ENCODE results near the gene HIPK4.
"Not testable (repeated sequence)": the region's sequence is repeated elsewhere in the genome, so short reads cannot be mapped to it uniquely, and the experiment has no call there.

The HIPK4 gene, protein sequence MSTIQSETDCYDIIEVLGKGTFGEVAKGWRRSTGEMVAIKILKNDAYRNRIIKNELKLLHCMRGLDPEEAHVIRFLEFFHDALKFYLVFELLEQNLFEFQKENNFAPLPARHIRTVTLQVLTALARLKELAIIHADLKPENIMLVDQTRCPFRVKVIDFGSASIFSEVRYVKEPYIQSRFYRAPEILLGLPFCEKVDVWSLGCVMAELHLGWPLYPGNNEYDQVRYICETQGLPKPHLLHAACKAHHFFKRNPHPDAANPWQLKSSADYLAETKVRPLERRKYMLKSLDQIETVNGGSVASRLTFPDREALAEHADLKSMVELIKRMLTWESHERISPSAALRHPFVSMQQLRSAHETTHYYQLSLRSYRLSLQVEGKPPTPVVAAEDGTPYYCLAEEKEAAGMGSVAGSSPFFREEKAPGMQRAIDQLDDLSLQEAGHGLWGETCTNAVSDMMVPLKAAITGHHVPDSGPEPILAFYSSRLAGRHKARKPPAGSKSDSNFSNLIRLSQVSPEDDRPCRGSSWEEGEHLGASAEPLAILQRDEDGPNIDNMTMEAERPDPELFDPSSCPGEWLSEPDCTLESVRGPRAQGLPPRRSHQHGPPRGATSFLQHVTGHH

GRCh38 chr19:40390084-40390742, at the start of gene HIPK4:
Gene HIPK4 (minus strand): TSS chr19:40390181. CDS start chr19:40389902, 279 bp downstream.
- no peak for DNase-seq (ENCODE audit: low read depth in 2 of 2)

DNA sequence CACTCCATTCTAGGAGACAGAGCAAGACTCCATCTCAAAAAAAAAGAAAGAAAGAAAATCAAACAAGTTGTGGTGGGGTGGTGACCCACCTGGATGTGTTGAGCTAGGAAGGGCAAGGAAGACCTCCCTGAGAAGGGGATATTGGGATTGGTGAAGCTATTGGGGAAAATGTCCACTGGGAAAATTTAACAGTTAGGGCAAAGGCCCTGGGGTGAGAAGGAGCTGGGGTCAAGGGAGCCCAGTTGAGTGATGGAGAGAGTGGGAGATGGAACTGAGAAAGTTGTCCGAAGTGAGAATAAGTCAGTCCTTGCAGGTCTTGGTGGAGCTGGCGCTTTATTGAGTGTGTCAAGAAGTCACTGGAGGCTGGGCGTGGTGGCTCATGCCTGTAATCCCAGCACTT, 48.3 kb upstream of the HIPK4 start:
- DNase-seq (ENCODE audit: low read depth in 2 of 2): no peak

DNA sequence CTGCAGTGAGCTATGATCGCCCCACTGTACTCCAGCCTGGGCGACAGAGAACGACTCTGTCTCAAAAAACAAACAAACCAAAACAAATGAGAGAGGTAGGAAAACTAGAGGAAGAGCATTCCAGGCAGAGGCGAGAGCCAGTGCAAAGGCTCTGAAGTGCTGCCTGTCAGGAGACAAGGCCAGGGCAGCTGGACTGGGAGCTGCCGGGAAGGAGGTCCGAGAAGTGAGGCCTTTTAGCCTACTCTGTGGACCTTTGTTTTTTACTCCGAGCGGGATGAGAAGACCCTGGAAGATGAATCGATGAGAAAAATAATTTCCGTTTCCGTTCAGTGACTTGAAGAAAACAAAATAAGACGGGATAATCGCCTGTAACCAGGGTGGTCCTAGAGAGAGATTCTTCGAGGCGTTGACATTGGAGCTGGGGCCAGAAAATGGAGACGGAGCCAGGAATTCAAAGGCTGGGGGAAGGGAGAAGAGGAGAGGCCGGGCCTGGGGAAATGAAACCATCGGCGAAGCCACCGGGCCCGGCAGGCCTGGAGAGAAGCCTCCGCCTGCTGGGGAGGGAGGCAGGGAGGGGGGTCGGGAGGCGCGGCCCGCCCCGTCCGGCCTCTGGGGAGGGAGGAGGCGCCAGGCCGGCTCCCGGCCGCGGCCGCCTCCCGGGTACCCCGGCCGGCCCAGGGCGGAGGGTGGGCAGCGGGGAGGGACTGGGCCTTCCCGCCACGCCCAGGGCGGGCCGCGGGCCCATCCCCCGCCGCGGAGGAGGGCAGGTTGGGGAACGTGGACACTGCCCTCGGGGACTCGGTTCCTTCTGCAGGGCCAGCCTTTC, 43.6 kb upstream of the HIPK4 start:
- no peak for DNase-seq (ENCODE audit: low read depth in 2 of 2)

- not testable (repeated sequence) for DNase-seq (ENCODE audit: low read depth in 2 of 2)
Measured at GRCh38 chr19:40432760-40433159, 42.8 kb upstream of the HIPK4 start.

DNA sequence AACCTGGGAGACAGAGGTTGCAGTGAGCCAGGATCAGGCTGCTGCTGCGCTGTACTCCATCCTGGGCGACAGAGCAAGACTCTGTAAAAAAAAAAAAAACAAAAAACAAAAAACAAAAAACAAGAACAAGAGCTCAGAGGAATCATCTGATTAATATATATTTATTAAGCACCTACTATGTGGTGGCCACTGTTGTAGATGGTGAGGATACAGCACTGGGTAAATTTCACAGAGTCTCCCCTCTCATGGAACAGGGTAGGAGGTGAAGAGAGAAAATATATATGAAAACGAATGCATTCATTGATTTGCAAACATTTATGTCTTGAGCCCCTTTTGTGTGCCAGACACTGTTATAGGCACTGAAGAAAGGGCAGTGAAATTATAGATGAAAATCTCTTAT, 41.7 kb upstream of the HIPK4 start:
- no peak for DNase-seq (ENCODE audit: low read depth in 2 of 2)

DNA sequence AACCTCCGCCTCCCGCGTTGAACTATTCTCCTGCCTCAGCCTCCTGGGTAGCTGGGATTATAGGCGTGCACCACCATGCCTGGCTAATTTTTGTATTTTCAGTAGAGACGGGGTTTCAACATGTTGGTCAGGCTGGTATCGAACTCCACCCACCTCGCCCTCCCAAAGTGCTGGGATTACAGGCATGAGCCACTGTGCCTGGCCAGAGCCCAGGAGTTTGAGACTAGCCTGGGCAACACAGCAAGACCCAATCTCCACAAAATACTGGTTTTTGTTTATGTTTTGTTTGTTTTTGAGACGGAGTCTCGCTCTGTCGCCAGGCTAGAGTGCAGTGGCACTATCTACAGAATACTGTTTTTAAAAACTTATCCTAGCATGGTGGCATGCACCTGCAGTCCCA, 40.3 kb upstream of the HIPK4 start:
- not testable (repeated sequence) for DNase-seq (ENCODE audit: low read depth in 2 of 2)

DNA sequence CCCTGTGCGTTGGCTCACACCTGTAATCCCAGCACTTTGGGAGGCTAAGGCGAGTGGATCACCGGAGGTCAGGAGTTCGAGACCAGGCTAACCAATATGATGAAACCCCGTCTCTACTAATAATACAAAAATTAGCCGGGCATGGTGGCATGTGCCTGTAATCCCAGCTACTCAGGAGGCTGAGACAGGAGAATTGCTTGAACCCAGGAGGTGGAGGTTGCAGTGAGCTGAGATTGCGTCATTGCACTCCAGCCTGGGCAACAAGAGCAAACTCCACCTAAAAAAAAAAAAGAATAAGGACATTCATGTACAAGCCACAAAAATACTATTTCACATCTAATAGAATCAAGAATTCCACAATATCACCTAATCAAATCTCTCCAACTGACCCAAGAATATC, 38.2 kb upstream of the HIPK4 start:
- not testable (repeated sequence) for DNase-seq (ENCODE audit: low read depth in 2 of 2)

DNA sequence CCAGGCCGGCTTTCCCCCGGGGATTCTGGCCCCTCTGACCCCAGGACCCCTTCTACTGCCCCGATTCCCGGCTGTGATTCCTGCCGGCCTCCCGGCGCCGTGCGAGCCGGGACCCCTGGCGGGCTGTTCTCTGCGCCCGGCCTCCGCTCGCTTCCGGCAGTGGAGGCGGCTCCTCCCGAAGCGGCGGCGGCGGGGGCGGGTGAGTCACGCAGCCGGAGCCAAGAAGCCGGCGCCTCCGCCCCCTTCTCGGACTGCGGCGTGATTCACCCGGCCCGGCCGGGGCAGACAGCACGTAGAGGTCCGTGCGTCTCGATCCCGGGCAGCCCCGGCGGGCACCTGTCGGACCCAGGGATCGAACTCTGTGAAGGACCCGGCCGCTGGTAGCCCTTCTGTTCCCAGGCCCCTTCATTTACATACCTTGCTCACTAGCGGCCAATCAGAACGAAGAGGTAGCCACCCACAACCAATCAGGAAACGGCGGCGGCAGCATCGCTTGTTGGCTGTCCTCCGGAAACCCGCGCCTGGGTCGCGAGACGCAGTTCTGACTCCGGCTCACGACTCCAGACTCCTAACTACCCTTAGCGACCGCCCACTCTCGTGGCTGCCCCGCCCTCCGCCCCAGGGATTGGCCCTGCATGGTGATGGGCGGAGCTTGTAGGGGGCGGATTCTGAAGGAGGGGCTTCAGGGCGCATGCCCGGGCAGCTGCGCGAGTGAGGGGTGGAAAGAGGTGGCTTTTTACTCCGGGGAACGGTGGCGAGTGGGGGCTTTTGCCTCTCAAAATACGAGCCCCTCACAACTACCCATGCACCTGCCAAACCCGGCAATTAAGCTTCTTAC, 35.7 kb upstream of the HIPK4 start, which contains the start of gene SERTAD1:
SERTAD1 (minus strand) TSS at position 543 of the 838 bp plus-strand sequence. CDS start 2,446 bp downstream, outside the sequence.
- peak; percentile 99 to 100 for DNase-seq (ENCODE audit: low read depth in 2 of 2)

DNA sequence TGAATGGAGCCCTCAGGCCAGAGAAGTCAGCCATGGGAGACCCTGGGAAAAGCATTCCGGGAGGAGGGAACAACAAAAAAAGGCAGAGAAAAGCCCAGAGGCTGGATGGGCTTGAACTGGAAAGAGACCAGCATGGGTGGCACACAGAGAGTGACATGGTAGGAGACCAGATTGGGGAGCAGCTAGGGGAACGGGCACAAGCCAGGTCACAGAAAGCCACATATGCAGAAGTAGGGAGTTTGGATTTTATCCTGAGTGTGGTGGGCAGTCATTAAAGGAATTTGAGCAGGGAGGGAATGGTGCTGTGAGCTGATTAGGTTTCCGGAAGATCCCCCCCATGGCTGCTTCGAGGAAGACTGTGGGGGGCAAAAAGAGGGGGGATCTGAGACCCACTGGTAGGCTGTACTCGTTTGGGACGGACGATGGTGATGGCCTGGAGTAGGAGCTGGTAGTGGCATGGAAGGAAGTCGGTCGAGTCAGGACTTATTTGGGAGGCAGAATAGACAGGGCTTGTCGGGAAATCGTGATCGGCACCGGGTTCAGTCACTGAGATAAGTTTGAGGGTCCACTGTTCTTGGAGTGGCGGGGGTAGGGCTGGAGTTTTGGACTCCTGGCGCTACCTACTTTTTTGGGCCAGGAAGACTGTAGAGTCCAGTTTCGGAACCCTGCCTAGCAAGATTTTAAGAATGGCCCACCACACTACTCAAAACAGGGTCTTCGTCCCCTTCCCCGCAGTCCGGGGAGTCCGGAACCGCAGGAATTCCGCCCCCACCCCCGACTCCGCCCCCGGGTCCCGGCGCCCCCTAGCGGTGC, 34.9 kb upstream of the HIPK4 start:
- DNase-seq (ENCODE audit: low read depth in 2 of 2): no peak

DNA sequence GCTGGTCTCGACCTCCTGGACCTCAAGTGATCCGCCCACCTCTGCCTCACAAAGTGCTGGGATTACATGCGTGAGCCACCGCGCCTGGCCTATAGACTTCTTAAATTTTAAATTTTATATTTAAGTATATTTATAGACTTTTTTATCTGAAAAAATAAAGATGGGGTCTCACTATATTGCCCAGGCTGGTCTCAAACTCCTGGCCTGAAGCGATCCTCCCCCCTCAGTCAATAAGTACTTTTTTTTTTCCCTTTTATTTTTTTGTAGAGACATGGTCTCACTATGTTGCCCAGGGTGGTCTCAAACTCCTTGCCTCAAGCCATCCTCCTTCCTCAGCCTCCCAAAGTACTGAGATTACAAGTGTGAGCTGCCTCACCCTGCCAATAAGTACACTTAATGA, 34.0 kb upstream of the HIPK4 start:
- DNase-seq (ENCODE audit: low read depth in 2 of 2): no peak

DNA sequence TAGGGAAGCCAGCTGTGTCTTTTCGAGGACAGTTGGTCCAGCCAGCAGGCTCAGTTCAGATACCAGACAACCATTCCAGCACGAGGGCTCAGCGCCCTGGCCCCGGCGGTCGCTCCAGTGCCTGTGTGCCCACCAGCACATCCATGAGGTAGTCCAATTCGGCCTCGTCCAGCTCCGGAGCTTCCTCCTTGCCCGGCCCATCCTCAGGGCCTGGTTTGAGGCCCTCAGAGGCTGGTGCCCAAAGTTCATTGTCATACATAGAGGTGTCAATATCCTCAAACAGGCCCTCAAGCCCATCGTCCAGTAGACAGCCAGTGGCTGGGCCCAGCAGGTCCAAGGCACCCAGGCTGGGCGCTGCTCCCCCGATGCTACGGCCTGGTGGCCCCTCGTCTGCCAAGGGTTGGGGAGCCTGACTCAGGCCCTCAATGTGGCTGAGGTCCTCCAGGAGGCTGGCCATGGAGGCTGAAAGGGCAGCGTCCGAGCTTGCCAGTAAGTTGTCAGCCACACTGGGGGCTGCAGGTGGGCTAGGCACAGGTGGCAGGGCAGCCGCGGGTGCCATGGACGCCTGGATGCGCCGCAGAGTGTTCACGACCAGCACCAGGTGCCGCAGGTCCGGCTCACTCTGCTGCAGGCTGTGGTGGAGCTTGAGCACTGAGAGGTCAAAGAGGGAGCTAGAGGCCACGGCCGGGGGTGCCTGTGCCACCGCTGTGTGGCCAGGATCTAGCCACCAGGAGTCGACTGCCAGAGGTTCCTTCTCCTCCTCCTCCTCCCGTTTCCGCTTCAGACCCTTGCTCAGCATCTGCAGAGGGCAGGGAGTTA, 33.0 kb upstream of the HIPK4 start:
- DNase-seq (ENCODE audit: low read depth in 2 of 2): no peak

DNA sequence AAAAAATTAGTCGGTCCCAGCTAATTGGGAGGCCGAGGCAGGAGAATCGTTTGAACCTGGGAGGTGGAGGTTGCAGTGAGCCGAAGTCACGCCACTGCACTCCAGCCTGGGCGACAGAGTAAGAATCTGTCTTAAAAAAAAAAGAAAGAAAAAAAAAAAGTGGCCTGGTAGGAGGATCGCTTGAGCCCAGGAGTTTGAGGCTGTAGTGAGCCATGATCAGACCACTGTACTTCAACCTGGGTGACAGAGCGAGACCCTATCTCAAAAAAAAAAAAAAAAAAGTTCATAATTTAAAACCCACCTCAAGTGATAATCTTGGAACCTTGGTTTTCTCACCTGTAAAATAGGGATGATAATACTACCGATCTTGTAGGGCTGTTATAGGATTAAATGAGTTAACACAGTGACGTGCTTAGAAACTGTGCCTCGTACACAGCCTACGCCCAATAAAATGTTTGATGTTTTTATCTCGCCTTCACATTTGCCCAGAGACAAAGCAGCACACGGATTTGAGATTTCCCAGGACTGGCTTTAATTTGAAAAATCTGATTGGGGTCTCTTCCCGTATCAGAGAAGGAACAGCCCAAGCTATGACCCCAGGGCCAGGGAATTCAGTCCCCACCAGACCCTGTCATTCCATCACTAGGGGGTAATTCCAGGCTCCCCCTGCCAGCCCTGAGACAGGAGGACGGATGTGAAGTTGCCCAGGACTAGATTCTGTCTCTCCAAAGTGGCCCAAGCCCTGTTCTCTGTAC, 32.2 kb upstream of the HIPK4 start:
- DNase-seq (ENCODE audit: low read depth in 2 of 2): no peak

- peak in 1 of 2 donors; percentile 52 for DNase-seq (ENCODE audit: low read depth in 2 of 2)
Measured at GRCh38 chr19:40420766-40421765, 31.1 kb upstream of the HIPK4 start.

- DNase-seq (ENCODE audit: low read depth in 2 of 2): no peak
Measured at GRCh38 chr19:40420451-40420765, 30.4 kb upstream of the HIPK4 start.

- DNase-seq (ENCODE audit: low read depth in 2 of 2): no peak
Measured at GRCh38 chr19:40419780-40420179, 29.8 kb upstream of the HIPK4 start.

GRCh38 chr19:40419066-40419612, 29.2 kb upstream of the HIPK4 start:
- no peak for DNase-seq (ENCODE audit: low read depth in 2 of 2)

- no peak for DNase-seq (ENCODE audit: low read depth in 2 of 2)
Measured at GRCh38 chr19:40418040-40418439, 28.1 kb upstream of the HIPK4 start.
